HG03196 (cell line): Measurements from ENCODE around the gene ADTRP.

ENCODE experiments used
- ATAC-seq: cut with Tn5 transposase; IDR thresholded peaks from one replicate; pipeline ENCODE4 v1.9.1; 2021; ENCODE audit not compliant: unreplicated experiment

The ADTRP gene

DNA sequence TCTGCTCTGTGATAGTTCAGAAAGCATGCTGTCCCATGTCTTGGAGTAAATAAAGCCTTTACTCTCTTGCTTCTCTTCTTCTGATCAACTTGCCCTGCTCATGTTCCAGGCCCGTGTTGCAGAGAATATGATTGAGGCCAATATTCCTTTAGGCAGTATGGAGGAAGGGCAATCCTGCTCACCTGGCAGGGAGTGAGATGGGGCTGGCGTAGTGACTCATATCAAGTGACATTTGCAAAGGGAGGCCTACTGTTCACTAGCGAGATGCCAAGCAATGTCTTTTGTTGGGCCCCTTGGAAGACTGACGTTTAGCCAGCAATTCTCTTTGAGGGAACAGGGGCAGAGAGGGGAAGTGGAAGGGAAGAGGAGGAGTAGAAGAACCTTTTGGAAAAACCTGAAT, 19.7 kb downstream of the ADTRP start:
- ATAC-seq = no peak

GRCh38 chr6:11756726-11757125, 21.9 kb downstream of the ADTRP start:
- no peak for ATAC-seq

DNA sequence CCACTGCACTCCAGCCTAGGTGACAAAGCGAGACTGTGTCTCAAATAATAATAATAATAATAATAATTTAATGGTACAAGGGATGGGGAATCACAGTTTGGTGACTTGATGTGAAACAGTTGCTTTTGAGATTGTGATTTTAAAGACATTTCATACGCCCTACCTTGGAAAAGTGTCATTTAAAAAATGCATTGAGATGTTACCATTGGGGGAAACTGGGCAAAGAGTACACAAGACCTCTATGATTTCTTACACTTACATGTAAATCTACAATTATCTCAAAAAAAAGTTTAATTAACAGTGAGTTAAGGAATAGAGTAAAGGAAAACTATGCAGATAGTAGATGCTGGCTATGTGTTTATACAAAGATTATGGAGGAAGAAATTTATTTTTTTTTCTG, 22.3 kb downstream of the ADTRP start:
- ATAC-seq = no peak

DNA sequence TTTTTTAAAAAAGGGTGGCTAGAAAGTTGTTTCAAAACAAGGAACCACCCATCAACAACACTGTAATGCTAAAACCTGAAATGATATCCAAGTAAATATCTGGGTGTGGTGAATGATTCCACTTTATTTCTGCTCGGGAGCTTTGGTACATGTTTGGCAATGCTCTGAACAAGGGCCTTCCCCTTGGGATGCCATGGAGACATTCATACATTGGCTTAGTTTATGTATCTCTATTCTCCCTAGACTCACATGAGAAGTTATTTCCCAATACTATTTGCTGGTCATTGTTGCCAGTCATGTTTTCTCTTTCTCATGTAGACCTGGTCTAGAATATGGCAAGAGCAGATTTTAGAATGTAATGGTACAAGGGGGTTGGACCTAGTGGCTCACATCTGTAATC, 22.9 kb downstream of the ADTRP start:
- no peak for ATAC-seq

GRCh38 chr6:11754625-11755271, 23.9 kb downstream of the ADTRP start:
- ATAC-seq = no peak

DNA sequence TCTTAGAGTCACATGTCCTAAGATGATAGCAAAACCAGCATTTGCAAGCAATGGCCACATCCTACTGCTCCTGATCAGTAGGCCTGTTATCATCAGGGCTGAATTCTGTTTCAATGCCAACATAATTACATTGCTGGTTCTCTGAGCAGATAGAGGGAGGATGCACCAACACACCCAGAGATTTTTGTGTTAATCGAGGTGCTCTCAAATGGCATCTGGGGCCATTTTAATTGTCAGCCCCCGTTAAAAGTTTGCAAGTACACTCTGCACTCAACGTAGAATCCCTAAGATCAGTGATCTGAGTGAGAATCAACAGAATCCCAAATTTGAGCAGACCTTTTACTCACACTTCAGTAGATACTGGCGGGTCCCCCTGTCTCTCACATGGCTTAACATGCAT, 24.8 kb downstream of the ADTRP start:
- ATAC-seq = no peak

GRCh38 chr6:11752360-11752759, 26.2 kb downstream of the ADTRP start:
- no peak for ATAC-seq

- ATAC-seq = no peak
Observed at GRCh38 chr6:11750682-11751081, 27.9 kb downstream of the ADTRP start.

DNA sequence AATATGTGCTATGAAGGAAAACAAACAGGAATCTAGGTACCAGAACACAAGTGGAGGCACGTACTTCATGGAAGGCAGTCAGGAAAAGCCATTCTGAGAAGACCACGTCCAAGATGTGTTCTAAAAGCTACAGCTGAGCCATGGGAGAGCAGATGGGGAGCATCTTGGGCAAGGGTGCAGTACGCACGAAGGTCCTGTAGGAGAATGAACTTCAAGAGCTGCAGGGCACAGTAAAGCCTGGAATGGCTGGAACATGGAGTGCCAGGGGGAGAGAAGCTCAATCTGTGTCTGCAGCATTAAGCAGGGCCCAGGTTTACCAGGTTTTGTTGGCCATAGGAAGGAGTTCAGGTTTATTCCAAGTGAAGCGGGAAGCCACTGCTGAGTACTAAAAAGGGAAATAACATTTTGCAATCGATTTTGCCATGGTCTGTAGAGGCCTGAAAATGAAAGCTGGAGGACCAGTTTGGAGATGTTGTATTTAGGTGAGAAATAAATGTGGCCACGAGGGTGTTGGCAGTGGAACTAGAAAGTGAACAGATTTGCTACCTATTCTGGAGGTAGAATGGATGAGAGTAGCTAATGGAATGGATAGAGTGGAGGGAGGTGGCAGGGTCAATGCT, 29.9 kb downstream of the ADTRP start:
- ATAC-seq = no peak

GRCh38 chr6:11747021-11747420, 31.6 kb downstream of the ADTRP start:
- no peak for ATAC-seq

- no peak for ATAC-seq
Observed at GRCh38 chr6:11744753-11745152, 33.9 kb downstream of the ADTRP start.

- no peak for ATAC-seq
Observed at GRCh38 chr6:11744101-11744500, 34.5 kb downstream of the ADTRP start.

DNA sequence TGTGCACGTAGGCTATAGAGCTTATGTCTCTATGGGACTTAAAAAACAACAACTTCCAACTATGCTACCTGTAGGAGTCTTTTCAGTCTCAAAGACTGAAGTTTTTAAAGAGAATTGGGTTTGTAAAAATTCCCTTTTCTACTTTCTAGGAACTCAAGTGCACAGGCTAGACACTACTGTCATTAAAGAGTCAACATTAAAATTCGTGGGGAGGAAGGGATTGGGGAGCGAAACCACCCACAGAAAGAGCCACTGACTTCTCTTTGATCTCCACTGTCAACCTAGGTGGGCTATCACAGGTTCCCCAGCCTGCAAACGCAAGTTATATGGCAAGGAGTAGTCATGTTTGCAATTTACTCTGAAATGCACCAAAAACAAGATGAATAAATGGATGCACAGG, 37.7 kb downstream of the ADTRP start:
- no peak for ATAC-seq

DNA sequence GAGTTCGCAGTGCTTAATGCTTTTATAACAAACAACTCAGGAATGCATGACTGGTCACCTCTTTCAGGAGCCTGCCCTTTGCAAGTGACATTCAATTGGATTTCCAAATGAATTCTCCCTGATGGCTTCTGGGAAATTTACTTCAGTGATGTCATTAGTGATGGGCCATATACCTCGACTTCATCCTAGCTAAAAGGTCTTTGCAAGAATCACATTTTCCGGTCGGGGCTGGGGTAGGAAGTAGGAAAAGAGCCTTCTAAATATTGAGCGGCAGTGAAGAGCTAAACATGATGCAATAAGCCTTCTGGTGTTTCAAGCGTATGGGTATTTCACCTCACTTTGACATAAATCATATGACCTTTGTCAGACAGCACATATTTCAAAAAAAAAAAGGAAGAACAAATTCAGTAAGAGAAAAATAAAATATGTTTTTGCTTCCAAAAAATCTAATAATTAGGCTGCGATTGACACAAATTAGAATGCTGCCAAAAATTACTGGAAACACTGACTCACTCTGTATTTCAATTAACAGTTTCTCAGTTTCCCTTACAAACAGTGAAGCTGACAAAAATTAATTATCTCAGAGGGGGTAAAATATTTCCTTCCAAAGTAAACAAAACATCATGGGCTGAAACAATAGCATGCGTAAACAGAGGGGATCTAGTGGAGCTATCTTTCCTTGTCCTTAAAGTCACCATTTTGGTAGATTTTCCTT, 39.8 kb downstream of the ADTRP start:
- no peak for ATAC-seq

DNA sequence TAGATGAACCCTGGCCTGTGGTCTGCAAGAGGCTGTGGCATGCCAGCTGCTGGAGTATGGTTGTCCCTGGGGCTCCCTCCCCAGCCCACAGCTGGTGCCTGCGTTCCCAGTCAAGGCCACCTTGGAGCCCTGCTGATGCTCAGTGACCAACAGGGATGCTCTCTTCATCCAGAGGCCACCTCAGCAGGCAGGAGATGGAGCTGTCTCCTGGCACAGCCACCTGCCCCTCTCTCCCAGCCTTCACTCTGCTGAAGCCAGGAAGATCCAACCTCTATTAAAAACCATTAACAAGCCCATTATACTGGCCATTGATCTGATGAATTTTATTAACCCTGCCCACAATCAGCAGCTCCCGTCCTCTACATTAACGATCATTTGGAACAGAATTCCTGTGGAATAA, 40.4 kb downstream of the ADTRP start:
- ATAC-seq = no peak

- no peak for ATAC-seq
Observed at GRCh38 chr6:11736601-11737000, 42.0 kb downstream of the ADTRP start.

DNA sequence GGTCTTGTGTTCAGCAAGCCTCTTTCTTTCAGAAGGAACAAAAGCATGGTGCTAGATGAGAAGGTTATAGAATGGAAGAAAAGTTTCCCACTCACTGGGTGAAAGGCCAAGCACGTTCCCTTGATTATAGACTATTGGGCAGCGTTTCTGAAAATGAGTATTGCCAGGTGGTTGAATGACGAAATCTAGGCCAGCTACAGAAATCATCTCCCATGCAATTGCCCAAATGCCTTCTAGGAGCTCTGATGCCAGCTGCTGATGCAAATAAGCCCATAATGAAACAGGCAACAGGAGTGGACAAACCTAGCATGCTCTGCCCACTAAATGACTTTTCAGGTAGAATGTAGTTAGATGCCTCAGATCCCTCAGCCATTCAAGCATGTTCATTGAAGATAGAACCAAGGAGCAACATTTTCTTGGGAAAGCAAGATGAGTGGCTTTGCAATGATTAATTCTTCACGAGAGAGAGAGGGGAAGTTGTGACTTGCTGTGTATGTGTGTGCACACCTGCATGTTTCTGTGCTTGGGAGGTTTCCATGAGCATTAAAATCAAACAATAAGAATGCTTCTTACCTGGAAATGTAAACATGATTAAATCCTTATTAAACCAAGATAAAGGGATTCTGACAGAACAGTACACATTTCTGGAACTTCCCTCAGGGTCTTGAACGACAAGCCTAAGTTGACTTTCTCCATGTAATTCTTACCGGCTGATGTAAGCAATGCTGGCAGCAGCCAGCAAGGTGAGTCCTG, 43.6 kb downstream of the ADTRP start:
- no peak for ATAC-seq

DNA sequence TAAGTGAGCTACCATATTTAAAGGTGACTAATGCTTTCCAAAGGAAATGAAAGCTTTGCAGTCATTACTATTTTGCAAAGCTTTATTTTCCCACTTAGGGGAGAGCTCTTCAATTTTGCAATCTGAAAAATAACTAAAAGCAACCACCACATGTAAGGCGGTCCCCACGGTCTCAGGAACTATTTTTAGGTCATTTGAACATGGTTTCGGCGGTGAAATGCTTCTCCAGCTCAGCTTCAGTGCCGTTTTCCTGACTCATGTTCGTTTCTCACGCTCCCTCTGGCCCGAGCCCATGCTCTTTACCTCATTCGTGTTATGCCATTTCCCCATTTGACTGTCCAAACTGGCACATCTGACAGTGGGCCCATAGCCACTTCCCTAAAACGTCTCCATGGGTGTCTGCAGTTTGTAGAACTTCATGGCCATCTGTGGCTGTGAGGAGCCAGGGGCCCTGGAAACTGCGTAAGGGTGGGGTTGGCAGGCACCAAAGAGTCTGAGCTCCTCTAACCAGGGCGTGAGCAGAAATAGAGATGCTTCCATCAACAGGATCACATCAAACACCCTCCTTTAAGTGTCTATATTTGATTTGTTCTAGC, 46.5 kb downstream of the ADTRP start:
- peak; percentile 68 for ATAC-seq

GRCh38 chr6:11731423-11731822, 47.2 kb downstream of the ADTRP start:
- no peak for ATAC-seq

GRCh38 chr6:11730641-11731040, 48.0 kb downstream of the ADTRP start:
- peak; percentile 51 for ATAC-seq

GRCh38 chr6:11729076-11729475, 49.5 kb downstream of the ADTRP start:
- no peak for ATAC-seq
